AG09319 (cell line): Measurements from ENCODE around the gene RLN3.

ENCODE experiments used
- DNase-seq: peaks from one replicate; pipeline ENCODE4 v3.0.0-alpha.2; 2010; ENCODE audit warnings: low read depth; ENCODE audit errors: extremely low read depth
- CTCF ChIP-seq: IDR thresholded peaks from 2 replicates; pipeline ENCODE4 v1.5.1; 2011; ENCODE audit warnings: low read depth, mild to moderate bottlenecking, inconsistent platforms, low read length, moderate library complexity

The RLN3 gene

GRCh38 chr19:14027856-14028450 lies at the start of gene RLN3:
Gene RLN3 (plus strand): TSS chr19:14028148. CDS start chr19:14028205, 57 bp downstream.
- no peak for TF ChIP-seq CTCF
- DNase-seq: no peak

DNA sequence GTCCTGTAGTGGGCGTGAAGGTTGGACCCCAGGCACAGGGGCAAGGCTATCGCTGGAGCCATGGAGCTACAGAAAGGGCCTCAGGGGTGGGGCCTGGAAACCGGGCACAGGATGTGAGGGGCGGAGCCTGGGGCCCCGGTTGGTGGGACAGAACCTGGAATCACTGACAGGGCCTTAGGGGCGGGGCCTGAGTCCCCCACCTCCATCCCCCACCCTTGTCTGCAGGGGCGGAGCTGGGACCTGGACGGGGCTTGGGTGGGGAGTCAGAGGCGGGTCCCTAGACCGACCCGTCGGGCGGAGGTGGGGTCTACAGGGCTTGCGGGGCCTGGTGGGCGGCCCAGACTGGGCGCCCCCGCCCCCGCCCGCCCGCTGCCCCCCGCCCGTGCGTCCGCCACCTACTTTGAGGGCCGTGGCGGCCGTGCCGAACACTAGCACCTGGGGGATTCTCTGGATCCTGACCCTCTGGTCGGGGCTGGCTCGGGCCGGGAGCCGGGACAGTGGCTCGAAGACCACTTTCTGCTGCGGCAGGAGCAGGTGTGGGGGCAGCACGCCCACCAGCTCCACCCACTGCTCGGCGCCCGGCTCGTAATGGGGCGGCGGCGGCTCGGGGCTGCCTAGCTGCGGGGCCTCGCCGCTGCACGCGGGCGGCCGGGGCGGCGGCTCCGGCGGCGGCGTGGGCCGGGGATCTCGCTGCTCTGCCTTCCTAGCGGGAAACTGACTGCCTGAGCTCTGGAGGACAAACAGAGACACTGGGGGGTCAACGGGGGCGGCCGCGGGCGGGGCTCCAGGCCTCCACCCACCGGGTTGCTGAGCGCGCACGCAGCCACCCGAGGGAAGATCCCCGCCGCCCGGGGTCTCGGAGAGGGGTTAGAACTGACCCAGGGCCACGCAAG lies 49.4 kb upstream of the RLN3 start:
- DNase-seq: no peak
- no peak for TF ChIP-seq CTCF

DNA sequence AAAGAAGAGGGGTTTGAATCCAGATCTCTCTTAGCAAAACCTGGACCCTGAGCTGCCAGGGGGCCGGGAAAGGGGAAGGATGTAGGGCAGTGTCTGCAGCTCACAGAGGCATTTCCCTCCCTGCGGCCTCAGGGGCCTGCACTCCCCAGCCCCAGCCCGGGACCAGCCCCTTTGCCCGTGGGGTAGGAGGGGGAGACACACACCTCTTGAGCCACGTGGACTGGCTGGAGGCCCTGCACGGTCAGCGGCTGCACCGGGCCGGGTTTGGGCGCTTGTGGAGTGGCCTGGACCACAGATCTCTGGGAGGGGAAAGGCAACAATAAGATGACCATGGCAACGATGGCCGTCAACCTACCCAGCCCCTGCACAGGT lies 48.7 kb upstream of the RLN3 start:
- TF ChIP-seq CTCF: no peak
- DNase-seq: no peak

- DNase-seq: no peak
These were observed 48.3 kb upstream of the RLN3 start for GRCh38 chr19:13979686-13980085.

GRCh38 chr19:13980340-13980739 lies 47.6 kb upstream of the RLN3 start:
- TF ChIP-seq CTCF: no peak
- no peak for DNase-seq

More at GRCh38 chr19:13979686-13980085, 48.3 kb upstream of the RLN3 start:
- TF ChIP-seq CTCF: no peak

GRCh38 chr19:13981021-13981420 lies 46.9 kb upstream of the RLN3 start:
- no peak for DNase-seq
- TF ChIP-seq CTCF: no peak

GRCh38 chr19:13981467-13981866 lies 46.5 kb upstream of the RLN3 start:
- TF ChIP-seq CTCF: no peak
- DNase-seq: no peak
